Bronchial epithelial cell (primary cell): Measurements from ENCODE around the gene VWA8. TPM values are rescaled to one million over a fixed set of nuclear protein-coding genes. Genes with fewer than 3 reads are reported as not detected.

Source experiments
- DNase-seq: peaks from one replicate; pipeline ENCODE4 v3.0.0-alpha.2; 2010; ENCODE audit warnings: low read depth
- FAIRE-seq: peaks from 2 replicates; lab custom pipeline; 2011; peaks lifted over from hg19 to GRCh38; lab: Jason Lieb, UNC
- H3K27me3 ChIP-seq: 2 replicates; pipeline ENCODE4 v1.5.1; 2011; ENCODE audit warnings: low read length; ENCODE audit not compliant: control insufficient read depth, insufficient read depth
- H3K36me3 ChIP-seq: 2 replicates; pipeline ENCODE4 v1.5.1; 2011; ENCODE audit warnings: low read length; ENCODE audit not compliant: control insufficient read depth, insufficient read depth
- H3K4me3 ChIP-seq: 2 replicates; pipeline ENCODE4 v1.5.1; 2011; ENCODE audit warnings: mild to moderate bottlenecking, low read depth, low read length, control low read depth
- CTCF ChIP-seq: IDR thresholded peaks from 2 replicates; pipeline ENCODE4 v1.5.1; 2011; ENCODE audit warnings: mild to moderate bottlenecking, moderate library complexity, low read length, control low read depth, inconsistent platforms; ENCODE audit not compliant: insufficient read depth, severe bottlenecking
- total RNA-seq: library from RNA; depleted of rRNA; stranded (reverse); fragments of >200 nt; gene quantifications from 2 replicates; pipeline ENCODE4 v1.2.1, GENCODE V29; 2014

Gene VWA8
- total RNA-seq, 1 donor from 2014 or later = 17.1 TPM

GRCh38 chr13:41988244-41988643 lies 27.3 kb upstream of the VWA8 start:
- FAIRE-seq (no peak), DNase-seq (no peak)
- Histone ChIP-seq H3K4me3 (no peak overlapping the region), H3K36me3 (no peaks in the 10 kb centered on the region), H3K27me3 (no peaks in the 10 kb centered on the region)
- TF ChIP-seq CTCF = no peak

DNA sequence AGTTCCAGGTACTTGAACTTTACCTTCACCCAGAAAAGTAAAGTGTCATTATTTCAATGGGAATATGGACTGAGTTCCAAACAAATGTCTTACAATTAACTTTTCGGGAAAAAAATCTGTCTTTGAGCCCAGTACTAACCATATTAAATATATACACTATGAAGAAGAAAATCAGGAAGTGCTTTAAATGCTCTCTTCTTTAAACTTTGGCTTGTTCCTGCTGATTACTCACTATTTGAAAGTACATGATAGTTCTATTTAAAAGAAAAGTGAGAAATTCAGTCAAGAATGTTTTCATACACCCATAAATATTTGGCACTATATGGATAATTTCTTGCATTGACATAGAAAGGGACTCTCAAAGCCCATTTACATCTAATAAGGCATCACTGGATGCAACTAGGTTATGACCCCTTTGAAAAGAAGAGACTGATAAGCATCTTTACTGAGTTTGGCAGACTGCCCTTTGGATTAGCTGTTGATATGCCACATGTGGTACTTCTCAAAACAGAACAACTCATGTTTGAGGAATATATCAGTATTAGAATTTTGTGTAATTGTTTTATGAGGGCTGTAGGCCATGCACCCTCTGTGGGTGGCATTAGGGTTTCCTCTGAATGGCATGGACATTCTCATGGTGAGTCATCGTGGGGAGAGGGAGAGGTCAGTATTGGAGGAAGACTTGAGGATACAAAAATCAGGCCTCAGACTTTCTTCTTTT lies 25.0 kb upstream of the VWA8 start:
- Histone ChIP-seq H3K4me3 (no peak overlapping the region), H3K36me3 (no peaks in the 10 kb centered on the region), H3K27me3 (no peaks in the 10 kb centered on the region)
- FAIRE-seq (no peak), DNase-seq (no peak)
- no peak for TF ChIP-seq CTCF

DNA sequence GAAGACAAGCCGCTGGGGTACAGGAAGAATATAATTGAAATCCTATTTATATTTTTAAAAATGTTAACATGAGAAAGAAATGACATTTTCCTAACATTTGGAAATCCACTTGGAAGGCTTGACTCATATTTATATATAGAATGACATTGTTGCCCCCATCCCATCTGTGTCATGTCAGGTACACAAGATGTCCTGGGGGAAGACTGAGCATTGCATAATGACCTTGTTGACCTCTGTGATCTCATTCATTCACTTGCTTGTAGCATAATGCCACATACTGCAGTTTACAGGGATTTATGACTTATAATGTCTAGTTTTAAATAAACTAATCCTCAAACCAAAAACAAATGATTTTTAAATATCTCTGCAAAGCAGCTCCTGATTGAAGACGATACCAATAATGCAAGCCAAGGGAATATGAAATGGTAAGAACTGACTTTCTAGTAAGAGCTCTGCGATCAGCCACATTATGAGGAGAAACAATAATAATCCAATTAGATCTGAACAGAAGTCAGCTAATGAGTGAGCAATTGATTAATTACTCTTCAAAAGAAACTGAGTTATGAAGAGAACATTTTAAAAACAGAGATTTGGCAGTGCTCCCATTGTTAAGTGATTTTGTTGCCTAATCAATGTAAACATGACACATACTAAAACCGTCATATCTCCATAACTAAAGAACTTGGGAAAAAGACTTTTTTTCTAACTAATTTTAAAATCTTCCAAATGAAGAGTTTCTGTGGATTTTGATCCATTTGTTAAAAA lies 21.2 kb upstream of the VWA8 start:
- Histone ChIP-seq H3K36me3 (no peaks in the 10 kb centered on the region), H3K27me3 (no peaks in the 10 kb centered on the region), H3K4me3 (no peak overlapping the region)
- TF ChIP-seq CTCF = no peak
- FAIRE-seq = no peak
- DNase-seq = peak; percentile 89

DNA sequence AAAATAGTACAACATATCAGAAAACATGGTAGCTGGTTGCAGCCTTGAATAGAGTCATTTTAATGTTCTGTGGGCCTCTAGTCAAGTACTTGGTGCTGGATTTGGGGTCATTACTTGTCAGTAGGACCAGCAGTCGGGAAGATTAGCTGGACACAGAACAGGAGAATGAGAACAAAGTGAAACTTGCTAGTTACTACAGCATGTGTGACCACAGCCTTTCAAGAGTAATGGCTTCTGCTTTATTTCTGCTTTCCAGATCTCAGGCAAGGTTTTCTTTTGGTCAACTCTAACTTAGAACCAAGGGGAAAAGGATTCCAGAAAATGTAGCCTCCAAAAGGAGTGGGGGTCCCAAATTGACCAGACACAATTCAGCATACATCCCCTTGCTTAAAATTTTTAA lies 17.1 kb upstream of the VWA8 start:
- FAIRE-seq (no peak), DNase-seq (no peak)
- no peaks in the 10 kb centered on the region for H3K27me3 ChIP-seq
- no peak for TF ChIP-seq CTCF
- H3K36me3 ChIP-seq = no peaks in the 10 kb centered on the region
- H3K4me3 ChIP-seq = no peak overlapping the region

DNA sequence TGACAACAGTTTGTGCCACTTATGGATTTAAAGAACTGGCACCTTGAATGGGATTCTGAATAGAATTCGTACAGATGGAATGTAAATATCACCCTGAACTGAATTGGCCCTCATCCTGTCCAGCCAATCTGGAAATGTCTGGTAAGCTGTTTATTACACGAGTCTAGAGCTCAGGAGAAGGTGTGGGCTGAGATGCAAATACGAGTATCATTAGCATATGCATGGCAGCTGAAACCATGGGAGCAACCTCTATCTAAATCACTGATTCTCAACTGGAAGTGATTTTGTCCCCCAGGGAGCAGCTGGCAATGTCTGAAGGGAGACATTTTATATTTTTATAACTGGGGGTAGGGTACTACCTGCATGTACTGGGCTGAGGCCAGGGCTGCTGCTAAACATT lies 15.6 kb upstream of the VWA8 start:
- no peak overlapping the region for H3K4me3 ChIP-seq
- no peaks in the 10 kb centered on the region for H3K36me3 ChIP-seq
- DNase-seq = no peak
- no peaks in the 10 kb centered on the region for H3K27me3 ChIP-seq
- no peak for FAIRE-seq
- no peak for TF ChIP-seq CTCF
